NCI-H146 treated with DMSO at 0.1 percent for 48 hours (cell line): Measurements from ENCODE around the gene SLC22A3.
"Not testable (repeated sequence)": the region's sequence is repeated elsewhere in the genome, so short reads cannot be mapped to it uniquely, and the experiment has no call there.

Source experiments
- DNase-seq: peaks from one replicate; lab custom pipeline; 2025; ENCODE audit not compliant: unreplicated experiment; lab: John Stamatoyannopoulos, UW

The SLC22A3 gene, protein sequence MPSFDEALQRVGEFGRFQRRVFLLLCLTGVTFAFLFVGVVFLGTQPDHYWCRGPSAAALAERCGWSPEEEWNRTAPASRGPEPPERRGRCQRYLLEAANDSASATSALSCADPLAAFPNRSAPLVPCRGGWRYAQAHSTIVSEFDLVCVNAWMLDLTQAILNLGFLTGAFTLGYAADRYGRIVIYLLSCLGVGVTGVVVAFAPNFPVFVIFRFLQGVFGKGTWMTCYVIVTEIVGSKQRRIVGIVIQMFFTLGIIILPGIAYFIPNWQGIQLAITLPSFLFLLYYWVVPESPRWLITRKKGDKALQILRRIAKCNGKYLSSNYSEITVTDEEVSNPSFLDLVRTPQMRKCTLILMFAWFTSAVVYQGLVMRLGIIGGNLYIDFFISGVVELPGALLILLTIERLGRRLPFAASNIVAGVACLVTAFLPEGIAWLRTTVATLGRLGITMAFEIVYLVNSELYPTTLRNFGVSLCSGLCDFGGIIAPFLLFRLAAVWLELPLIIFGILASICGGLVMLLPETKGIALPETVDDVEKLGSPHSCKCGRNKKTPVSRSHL

GRCh38 chr6:160348223-160349019 lies at the start of gene SLC22A3:
SLC22A3 (plus strand) TSS chr6:160348378; CDS start chr6:160348420, 42 bp downstream.
- DNase-seq, result no peak

- DNase-seq, result no peak
Measured at GRCh38 chr6:160299559-160299958, 48.6 kb upstream of the SLC22A3 start.

DNA sequence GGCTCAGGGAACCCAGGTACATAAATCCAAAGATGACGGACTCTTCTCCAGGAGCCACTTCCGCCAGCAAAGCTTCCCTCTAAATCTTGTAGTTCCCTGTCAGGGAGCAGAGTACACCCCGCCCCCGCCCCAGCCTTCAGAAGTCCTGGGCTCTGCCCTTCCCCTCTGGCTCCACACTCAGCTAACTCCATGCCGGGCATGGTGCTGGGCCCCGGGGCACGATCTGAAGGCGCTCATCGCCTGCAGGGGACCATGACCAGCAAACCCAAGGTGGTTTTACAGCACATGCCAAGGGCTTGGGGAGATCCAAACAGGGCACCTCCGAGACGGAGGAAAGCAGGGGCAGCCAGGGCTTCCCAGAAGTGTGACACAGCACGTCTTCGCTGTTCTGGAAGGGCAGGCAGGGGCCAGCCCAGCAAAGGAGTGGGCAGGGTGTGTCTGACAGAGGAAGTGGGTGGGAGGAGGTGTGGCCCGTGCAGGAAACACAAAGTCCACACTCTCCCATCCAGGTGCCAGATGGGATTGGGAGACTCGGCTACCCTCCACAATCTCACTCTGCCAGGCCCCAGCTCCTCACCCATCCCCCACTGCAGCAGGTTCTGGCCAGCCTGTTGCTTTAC lies 48.0 kb upstream of the SLC22A3 start:
- DNase-seq, result no peak

GRCh38 chr6:160301339-160301738 lies 46.8 kb upstream of the SLC22A3 start:
- DNase-seq, result no peak

- not testable (repeated sequence) for DNase-seq
Measured at GRCh38 chr6:160302431-160303082, 45.6 kb upstream of the SLC22A3 start.

DNA sequence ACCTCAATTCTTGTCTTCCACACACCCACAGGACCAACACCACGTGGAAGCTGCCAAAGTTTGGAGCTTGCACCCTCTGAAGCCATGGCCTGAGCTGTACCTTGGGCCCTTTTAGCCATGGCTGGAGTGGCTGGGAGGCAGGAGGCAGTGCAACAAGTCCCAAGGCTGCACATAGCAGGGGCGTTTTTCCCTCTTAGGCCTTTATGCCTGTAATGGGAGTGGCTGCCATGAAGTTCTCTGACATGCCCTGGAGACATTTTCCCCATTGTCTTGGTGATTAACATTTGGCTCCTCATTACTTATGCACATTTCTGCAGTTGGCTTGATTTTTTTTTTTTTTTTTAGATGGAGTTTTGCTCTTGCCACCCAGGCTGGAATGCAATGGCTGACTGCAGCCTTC lies 44.4 kb upstream of the SLC22A3 start:
- no peak for DNase-seq

DNA sequence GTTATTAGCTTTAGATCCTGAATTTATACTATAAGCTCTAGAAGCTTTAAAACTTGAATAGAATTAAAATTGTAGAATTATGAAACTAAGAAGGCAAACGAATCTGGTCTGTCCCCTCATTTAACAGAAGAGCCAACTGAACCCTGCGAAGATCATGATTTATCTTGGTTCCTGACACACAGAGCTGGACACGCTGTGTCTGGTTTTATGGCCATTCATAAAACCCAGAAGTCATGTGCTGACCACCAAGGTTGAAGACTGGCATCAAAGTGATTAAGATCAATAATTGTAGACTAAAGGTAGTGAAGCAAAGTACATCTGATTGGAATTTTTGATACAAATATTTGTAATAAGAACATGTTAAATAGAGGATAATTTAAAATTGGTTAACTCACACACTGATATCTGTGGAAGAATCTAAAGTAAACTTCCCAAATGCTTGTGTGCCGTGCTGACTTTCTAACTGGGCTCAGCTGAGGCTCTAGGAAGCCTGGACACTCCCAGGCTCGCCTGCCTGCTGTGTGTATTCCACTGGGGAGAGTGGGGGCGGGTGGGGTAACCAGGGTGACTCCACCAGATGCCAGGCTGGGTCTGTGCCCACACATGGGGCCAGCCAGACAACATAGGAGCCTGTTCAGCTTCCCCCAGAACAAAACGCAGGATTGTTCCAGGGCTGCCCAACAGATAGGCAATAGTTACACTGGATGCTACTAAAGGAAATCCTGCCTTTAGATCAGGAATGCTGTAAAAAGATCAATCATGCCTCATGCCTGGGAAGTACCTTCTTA lies 42.1 kb upstream of the SLC22A3 start:
- no peak for DNase-seq

DNA sequence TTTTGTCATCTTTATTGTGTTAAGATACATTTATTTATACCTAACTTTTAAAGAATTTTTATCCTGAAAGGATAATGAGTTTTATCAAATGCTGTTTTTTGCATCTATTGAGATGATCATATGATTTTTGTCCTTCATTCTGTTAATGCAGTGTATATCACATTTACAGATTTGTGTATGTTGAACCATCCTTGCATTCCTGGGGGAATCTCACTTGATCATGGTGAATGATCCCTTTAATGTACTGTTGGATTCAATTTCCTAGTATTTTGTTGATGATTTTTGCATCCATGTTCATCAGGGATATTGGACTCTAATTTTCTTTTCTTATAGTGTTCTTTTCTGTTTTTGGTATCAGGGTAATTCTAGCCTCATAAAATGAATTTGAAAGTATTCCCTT lies 38.5 kb upstream of the SLC22A3 start:
- no peak for DNase-seq

DNA sequence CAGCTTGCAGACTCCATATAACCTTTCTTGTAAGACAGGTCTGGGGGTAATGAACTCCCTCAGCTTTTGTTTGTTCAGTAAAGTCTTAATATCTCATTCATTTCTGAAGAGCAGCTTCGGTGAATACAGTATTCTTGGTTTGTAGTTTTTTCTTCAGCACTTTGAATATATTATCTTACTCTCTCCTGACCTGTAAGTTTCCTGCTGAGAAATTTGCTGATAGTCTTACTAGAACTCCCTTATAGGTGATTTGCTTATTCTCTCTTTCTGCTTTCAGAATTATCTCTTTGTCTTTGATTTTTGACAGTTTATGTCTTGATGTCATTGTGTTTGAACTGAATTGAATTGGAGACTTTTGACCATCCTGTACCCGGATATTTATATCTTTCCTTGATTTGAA lies 35.3 kb upstream of the SLC22A3 start:
- no peak for DNase-seq

DNA sequence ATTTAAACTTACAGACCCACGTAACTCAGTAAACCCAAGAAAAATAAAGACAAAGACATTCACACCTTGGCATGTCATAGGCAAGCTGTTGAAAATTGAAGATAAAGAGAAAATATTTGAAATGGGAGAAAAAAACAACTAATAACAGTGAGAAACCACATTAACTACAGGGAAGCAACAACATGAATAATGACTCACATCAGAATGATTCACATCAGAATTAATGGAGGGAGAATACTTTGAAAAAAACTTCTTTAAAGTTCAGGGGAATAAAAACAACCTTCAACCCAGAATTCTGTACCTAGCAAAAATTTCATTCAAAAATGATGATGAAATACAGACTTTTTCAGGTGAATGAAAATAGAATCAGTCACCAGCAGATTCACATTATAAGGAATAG lies 32.9 kb upstream of the SLC22A3 start:
- DNase-seq, result no peak

DNA sequence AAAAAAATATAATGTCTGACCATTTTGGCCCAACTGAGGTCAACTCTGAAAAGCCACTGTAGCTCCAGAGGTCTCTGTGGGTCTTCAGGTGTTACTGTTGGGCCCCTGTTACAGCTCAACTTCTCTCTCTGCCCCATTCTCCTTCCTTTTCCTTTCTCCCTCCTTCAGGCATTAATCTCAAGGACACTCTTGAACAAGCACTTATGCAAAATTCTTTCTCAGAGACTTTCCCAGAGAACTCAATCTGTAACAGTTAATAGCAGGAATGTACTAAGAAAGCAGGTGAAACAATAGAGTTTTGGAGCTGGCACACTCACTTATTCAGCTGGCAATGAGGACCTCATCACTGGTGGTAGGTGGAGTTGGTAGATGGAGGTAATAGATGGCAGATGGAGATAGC lies 31.9 kb upstream of the SLC22A3 start:
- no peak for DNase-seq

- DNase-seq, result no peak
Measured at GRCh38 chr6:160319246-160319645, 28.9 kb upstream of the SLC22A3 start.

DNA sequence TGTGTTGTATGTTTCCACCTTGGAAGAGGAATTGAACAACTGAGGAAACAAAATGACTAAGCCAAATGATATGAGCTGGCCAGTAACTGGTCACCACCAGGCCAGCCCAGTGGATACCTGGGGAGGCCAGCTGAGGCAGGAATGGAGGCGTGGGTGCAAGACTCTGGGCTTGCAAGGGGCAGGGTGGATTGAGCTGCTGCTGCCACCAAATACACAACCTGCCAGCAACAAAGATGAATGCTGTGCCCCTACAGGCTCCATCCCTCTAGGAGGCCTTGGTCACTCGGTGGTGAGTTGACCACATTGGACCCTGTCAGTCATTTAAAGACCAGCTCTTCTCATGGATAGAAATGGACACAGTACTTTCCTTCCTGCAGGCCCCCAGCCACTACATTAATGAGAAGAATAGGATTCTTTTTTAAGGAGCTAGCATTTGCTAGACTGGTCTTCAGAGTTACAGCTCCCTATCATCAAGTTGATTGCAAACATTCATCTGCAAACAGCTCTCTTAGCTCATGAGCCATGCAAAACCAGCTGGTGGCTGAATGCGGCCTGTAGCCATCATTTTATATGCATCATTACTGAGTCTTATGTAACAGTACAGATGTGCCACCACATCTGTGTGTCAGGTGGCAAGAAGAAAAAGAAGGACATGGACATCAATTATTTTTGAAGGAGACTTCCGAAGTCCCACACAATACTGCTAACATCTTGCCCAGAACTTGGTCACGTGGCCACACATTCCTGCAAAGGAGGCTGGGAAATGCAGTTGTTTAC lies 26.3 kb upstream of the SLC22A3 start:
- no peak for DNase-seq

- no peak for DNase-seq
Measured at GRCh38 chr6:160327981-160328380, 20.2 kb upstream of the SLC22A3 start.

GRCh38 chr6:160328447-160328846 lies 19.7 kb upstream of the SLC22A3 start:
- no peak for DNase-seq

- no peak for DNase-seq
Measured at GRCh38 chr6:160329188-160329587, 19.0 kb upstream of the SLC22A3 start.

GRCh38 chr6:160330619-160331018 lies 17.6 kb upstream of the SLC22A3 start:
- DNase-seq, result no peak

- DNase-seq, result no peak
Measured at GRCh38 chr6:160331204-160331603, 17.0 kb upstream of the SLC22A3 start.

DNA sequence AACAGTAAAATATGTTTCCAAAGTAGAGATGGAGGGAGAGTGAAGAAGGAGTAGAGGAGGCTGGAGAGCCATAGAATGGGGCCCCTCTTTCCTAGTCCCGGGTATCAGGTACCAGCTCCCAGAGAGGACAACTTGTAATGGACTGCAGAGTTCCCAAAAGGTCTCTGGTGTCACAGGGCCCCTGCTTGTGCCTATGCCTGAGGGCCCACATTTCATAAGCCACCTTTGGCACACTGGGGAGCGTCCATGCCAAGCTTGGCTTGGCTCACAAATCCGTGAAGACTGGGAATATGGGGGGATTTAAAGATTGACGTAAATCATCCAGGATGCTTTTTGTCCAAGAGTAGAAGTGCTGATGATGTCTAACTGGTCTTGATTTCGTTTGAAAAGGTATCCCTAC lies 16.4 kb upstream of the SLC22A3 start:
- no peak for DNase-seq
